Lower lobe of right lung (tissue), 2 donors: Measurements from ENCODE around the gene SRGAP2C. TPM values are rescaled to one million over a fixed set of nuclear protein-coding genes. Genes with fewer than 3 reads are reported as not detected.
"Not testable (repeated sequence)": the region's sequence is repeated elsewhere in the genome, so short reads cannot be mapped to it uniquely, and the experiment has no call there.

Source experiments
- ATAC-seq, 2 donors: fragments of 200-7000 bp; cut with Tn5 transposase; one replicate each; pipeline ENCODE4 v1.9.1; 2020 to 2022; ENCODE audit warnings: mild to moderate bottlenecking in 2 of 2, moderate library complexity in 2 of 2
- DNase-seq: peaks from one replicate; pipeline ENCODE4 v3.0.0-alpha.2; 2020
- H3K27ac ChIP-seq: fragments of 200-600 bp; one replicate; pipeline ENCODE4 v1.8.0; 2022
- H3K27me3 ChIP-seq: fragments of 200-600 bp; one replicate; pipeline ENCODE4 v1.8.0; 2022; ENCODE audit warnings: low read depth
- H3K36me3 ChIP-seq: fragments of 200-600 bp; one replicate; pipeline ENCODE4 v1.8.0; 2022; ENCODE audit warnings: mild to moderate bottlenecking
- H3K4me1 ChIP-seq: fragments of 200-600 bp; one replicate; pipeline ENCODE4 v1.8.0; 2022
- H3K4me3 ChIP-seq: fragments of 200-600 bp; one replicate; pipeline ENCODE4 v1.8.0; 2022; ENCODE audit warnings: mild to moderate bottlenecking
- H3K9me3 ChIP-seq: fragments of 200-600 bp; one replicate; pipeline ENCODE4 v1.8.0; 2022
- intact Hi-C: fragments of 100-400 bp; cut with DNase I; formaldehyde crosslinking; loops from one replicate; pipeline ENCODE4 v1.11.0; 2022
- total RNA-seq: library from RNA; stranded (reverse); fragmentation: NEBNext Ultra II Directional; extraction: Animal tissue kit (Norgen Biotek cat#: 25700); gene quantifications from one replicate; pipeline ENCODE4 v1.2.1, GENCODE V29; 2021
- donor health status: DM: no; HTN: yes; CAD: no; lungs with severe emphysema.

The SRGAP2C gene
- total RNA-seq, 1 donor from 2014 or later: 33.9 TPM

DNA sequence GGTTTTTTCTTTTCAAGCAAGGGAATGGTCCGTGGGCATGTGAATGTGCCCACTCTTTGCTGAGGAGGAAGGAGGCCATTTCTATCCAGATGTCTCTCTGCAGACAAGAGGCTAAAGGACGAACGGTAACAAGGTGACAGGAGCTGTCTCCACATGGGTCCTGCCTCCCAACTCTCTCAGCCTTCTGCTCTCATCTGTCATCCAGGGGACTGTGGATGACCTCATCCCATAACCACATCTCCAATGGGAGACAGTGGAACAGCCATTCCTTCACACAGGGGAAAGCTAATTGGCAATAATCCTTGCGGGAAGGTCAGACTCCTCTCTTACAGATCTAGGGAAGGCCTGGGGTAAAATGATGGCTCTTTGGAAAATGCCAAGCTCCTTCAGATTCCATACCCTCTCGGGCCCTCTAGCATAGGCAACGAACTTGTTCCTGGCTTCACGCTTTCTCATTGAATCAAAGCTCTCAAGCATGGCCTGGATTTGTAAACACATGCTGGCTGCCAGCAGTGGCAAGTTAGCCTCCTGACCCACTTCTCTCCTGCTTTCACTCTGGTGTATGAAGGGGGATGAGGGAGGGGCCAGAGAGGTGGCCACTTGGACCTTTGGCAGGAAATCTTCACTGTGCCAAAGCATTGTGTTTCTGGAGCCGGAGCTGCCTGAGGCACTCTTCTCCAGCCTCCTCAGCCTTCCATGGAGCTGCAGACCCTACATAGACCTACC, 201.0 kb downstream of the SRGAP2C start:
- H3K9me3 ChIP-seq, H3K27me3 ChIP-seq, DNase-seq, H3K4me1 ChIP-seq, intact Hi-C loops, H3K4me3 ChIP-seq, H3K36me3 ChIP-seq, H3K27ac ChIP-seq: not testable (repeated sequence)
- peak; percentile 54 to 68 for ATAC-seq

DNA sequence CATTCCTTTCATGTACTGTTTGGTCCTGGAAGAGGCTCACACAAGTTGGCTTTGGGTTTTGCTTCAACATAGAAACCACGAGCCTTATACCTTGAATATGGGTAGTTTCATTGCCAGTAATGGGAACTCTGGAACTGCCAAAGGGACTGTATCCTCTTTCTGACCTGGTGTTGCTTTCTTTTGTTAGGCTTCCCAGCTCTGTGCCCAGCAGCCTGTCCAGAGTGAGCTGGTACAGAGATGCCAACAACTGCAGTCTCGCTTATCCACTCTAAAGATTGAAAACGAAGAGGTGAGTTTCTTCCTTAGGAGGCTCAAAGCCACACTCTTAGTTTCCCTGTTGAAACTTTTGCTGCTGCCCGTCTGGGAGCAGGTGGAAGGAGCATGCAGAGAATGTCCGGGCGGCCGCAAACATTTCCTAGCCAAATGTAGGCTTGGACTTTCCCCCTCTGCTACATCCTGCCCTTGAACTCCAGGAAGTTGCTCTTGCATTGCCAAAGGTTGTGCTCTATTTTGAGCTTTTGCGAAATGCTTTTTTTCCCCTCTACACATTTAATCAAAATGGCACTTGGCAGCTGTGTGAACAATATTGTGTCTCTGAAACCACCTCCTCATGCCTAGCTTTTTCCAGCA, 201.7 kb downstream of the SRGAP2C start:
- ATAC-seq: peak; percentile 65 to 74
- H3K9me3 ChIP-seq, H3K27me3 ChIP-seq, intact Hi-C loops, H3K27ac ChIP-seq, H3K4me3 ChIP-seq, H3K36me3 ChIP-seq, DNase-seq, H3K4me1 ChIP-seq: not testable (repeated sequence)

DNA sequence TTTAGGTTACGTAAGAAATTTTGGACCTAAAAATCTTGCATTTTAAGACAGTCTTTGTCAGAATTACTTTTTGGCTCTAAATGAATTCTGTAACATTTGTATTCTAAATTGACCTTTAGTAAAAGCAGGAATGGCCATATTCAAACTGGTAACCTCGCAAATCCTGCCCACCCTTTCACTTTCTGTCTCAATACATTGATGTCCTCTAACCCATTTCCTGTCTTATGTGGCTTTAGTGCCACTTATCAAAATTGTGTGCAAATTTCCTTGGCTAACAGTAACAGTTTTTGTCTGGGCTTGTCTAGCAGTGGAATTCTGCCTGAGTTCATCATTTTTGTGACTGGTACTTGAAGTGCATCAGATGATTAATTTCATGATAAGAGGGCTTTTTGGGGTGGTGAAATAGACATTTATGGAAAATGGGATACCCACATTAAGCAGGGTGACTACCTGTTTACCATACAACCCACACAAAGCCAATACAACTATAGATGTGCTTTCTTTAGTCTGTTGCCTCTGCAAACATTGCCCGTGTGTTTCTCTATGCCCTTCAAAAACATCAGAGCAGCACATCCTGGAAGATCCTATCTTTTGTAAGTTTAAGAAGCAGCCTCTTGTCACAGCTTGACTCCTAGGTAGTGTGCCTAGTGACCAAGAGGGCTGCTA, 205.3 kb downstream of the SRGAP2C start:
- H3K4me3 ChIP-seq, H3K4me1 ChIP-seq, H3K27ac ChIP-seq, H3K9me3 ChIP-seq, H3K27me3 ChIP-seq, DNase-seq, ATAC-seq, intact Hi-C loops, H3K36me3 ChIP-seq: not testable (repeated sequence)

DNA sequence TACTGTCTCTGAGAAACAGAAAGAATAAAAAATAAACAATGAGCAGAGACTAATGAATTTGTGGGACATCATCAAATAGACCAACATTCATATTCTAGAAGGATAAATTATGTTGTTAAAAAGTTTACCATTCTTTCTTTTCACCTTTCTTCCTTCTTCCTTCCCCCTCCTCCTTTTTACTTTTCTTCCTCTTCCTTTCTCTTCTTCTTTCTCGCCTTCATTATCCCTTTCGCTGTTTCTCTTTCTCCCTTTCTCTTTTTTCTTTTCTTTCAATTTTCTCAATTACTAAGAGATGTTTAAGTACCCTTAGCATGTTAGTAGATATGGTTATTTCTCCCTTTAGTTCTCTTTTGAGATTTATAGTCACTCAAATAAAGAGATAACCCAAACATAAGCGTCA, 207.4 kb downstream of the SRGAP2C start:
- H3K27me3 ChIP-seq, H3K36me3 ChIP-seq, H3K4me3 ChIP-seq, H3K4me1 ChIP-seq, ATAC-seq, intact Hi-C loops, H3K27ac ChIP-seq, DNase-seq, H3K9me3 ChIP-seq: not testable (repeated sequence)

DNA sequence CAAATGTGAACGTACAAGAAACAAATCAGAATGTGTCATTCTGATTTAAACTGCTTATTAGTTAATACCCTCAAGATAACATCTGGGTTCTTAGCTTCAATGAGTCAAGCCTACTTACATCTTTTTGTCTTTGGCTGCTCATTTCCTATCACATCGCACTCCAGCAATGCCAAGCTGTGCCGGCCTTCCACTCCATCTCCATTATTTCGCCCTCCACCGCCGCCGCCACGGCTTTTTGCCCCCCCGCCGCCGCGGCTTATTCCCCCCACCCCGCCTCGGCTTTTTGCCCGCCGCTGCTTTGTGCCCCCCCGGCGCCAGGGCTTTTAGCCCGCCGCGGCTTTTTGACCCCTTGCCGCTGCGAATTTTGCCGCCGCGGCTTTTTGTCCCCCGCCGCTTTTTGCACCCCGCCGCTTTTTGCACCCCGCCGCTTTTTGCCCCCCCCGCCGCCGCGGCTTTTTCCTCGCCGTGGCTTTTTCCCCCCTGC, 211.0 kb downstream of the SRGAP2C start:
- H3K9me3 ChIP-seq, H3K4me1 ChIP-seq, intact Hi-C loops, H3K27me3 ChIP-seq, ATAC-seq, DNase-seq, H3K27ac ChIP-seq, H3K36me3 ChIP-seq: not testable (repeated sequence)
- H3K4me3 ChIP-seq: peak overlapping the region; percentile 45

DNA sequence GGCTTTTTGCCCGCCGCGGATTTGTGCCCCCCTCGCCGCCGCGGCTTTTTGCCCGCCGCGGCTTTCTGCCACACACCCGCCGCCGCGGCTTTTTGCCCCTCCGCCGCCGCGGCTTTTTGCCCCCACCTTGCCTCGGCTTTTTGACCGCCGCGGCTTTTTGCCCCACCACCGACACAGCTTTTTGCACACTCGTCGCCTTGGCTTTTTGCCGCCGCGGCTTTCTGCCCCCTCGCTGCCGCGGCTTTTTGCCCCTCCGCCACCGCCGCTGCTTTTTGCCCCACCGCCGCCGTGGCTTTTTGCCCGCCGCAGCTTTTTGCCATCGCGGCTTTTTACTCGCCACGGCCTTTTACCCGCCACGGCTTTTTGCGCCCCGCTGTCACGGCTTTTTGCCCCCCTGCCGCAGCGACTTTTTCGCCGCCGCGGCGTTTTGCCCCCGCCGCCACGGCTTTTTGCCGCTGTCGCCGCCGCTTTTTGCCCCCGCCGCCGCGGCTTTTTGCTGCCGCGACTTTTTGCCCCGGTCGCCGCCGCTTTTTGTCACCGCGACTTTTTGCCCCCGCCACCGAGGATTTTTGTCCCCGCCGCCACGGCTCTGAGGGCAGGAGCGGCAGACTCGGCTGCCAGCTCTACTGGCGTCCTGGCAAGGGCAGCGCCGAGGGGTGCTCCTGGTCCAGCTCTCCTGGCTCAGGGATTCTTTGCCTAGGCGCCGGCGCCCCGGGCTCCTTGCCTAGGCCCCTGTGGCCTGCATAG, 211.7 kb downstream of the SRGAP2C start:
- H3K9me3 ChIP-seq, intact Hi-C loops, H3K27ac ChIP-seq, H3K27me3 ChIP-seq, H3K36me3 ChIP-seq, H3K4me1 ChIP-seq, ATAC-seq: not testable (repeated sequence)
- H3K4me3 ChIP-seq: peak overlapping the region; percentile 45
- DNase-seq: peak; percentile 55

DNA sequence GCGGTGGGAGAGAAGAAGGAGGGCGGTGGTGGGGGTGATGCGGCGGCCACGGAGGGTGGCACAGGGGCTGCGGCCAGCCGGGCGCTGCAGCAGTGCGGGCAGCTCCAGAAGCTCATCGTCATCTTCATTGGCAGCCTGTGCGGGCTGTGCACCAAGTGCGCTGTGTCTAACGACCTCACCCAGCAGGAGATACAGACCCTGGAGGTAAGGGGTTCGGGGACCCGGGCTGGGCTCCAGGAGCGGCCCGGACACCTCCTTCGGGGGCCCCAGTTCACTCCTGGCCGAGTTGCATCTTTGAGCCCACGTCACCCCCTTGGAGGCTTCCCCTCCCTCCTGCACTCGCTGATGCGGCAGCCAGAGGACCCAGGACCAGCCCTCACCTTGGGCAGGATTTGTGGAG, 212.3 kb downstream of the SRGAP2C start:
- DNase-seq, H3K27ac ChIP-seq, H3K27me3 ChIP-seq, ATAC-seq, intact Hi-C loops, H3K9me3 ChIP-seq, H3K4me1 ChIP-seq, H3K36me3 ChIP-seq: not testable (repeated sequence)
- peak overlapping the region; percentile 45 for H3K4me3 ChIP-seq

DNA sequence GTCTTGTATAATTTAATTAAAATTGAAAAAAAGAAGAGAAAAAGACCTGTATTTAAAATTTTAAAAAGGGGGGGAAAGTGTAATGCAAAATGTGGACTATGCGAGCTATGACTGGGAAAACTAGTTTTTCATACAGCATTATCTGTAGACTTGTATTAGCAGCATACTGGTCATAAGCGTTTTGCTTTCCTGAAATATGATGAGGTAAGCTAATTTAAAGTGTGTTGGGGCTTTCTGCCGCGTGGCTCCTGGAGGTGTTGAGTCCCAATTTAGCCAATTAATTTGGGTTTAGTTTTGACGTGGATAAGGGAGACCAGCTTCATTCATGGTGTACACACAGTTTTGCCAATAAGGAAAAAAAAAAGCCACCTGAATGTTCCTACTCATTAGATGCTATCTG, 214.4 kb downstream of the SRGAP2C start:
- H3K36me3 ChIP-seq, H3K4me1 ChIP-seq, H3K4me3 ChIP-seq, H3K27me3 ChIP-seq, H3K9me3 ChIP-seq, ATAC-seq, DNase-seq, intact Hi-C loops, H3K27ac ChIP-seq: not testable (repeated sequence)

DNA sequence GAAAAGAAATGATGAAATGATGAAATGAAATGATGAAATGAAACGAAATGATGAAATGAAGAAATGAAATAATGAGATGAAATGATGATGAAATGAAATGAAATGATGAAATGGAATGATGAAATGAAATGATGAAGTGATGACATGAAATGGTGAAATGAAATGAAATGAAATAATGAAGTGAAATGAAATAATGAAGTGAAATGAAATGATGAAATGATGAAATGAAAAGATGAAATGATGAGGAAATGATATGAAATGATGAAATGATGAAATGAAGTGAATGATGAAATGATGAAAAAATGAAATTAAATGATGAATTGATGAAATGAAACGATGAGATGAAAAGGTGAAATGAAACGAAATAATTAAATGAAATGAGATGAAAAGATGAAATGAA, 215.3 kb downstream of the SRGAP2C start:
- intact Hi-C loops: not testable (repeated sequence)

DNA sequence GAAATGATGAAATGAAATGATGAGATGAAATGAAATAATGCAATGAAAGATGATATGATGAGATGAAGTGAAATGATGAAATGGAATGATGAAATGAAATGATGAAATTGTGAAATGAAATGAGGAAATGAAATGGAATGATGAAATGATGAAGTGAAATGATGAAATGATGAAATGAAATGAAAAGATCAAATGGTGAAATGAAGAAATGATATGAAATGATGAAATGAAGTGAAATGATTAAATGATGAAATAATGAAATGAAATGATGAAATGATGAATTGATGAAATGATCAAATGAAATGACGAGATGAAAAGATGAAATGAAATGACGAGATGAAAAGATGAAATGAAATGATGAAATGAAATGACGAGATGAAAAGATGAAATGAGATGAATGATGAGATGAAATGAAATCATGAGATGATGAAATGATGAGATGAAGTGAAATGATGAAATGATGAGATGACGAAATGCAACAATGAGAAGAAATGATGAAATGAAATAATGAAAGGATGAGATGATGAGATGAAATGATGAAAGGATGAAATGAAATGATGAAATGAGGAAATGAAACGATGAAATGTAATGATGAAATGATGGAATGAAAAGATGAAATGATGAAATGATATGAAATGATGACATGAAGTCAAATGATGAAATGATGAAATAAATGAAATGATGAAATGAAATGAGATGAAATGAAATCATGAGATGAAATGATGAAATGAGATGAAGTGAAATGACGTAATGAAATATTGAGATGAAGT, 216.0 kb downstream of the SRGAP2C start:
- ATAC-seq, H3K9me3 ChIP-seq, H3K36me3 ChIP-seq, intact Hi-C loops, H3K4me1 ChIP-seq, DNase-seq, H3K27ac ChIP-seq, H3K4me3 ChIP-seq, H3K27me3 ChIP-seq: not testable (repeated sequence)

More for the DNA sequence above, 215.3 kb downstream of the SRGAP2C start:
- not testable (repeated sequence) for H3K27me3 ChIP-seq, DNase-seq, H3K9me3 ChIP-seq, H3K4me3 ChIP-seq, H3K36me3 ChIP-seq, H3K4me1 ChIP-seq, ATAC-seq, H3K27ac ChIP-seq

DNA sequence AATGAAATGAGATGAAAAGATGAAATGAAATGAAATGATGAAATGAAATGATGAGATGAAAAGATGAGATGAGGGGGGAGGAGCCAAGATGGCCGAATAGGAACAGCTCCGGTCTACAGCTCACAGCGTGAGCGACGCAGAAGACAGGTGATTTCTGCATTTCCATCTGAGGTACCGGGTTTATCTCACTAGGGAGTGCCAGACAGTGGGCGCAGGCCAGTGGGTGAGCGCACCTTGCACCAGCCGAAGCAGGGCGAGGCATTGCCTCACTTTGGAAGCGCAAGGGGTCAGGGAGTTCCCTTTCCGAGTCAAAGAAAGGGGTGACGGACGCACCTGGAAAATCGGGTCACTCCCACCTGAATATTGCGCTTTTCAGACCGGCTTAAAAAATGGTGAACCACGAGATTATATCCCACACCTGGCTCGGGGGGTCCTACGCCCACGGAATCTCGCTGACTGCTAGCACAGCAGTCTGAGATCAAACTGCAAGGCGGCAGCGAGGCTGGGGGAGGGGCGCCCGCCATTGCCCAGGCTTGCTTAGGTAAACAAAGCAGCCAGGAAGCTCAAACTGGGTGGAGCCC, 216.7 kb downstream of the SRGAP2C start:
- H3K36me3 ChIP-seq, DNase-seq, ATAC-seq, H3K4me1 ChIP-seq, H3K27ac ChIP-seq, H3K4me3 ChIP-seq, H3K9me3 ChIP-seq, H3K27me3 ChIP-seq, intact Hi-C loops: not testable (repeated sequence)

DNA sequence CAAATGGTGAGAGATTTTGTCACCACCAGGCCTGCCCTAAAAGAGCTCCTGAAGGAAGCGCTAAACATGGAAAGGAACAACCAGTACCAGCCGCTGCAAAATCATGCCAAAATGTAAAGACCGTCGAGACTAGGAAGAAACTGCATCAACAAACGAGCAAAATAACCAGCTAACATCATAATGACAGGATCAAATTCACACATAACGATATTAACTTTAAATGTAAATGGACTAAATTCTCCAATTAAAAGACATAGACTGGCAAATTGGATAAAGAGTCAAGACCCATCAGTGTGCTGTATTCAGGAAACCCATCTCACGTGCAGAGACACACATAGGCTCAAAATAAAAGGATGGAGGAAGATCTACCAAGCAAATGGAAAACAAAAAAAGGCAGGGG, 218.5 kb downstream of the SRGAP2C start:
- H3K4me3 ChIP-seq, H3K27me3 ChIP-seq, H3K36me3 ChIP-seq, DNase-seq, H3K9me3 ChIP-seq, H3K27ac ChIP-seq, intact Hi-C loops, H3K4me1 ChIP-seq, ATAC-seq: not testable (repeated sequence)
